Stomach (tissue), 9 donors: Measurements from ENCODE around the gene CNOT1. TPM values are rescaled to one million over a fixed set of nuclear protein-coding genes. Genes with fewer than 3 reads are reported as not detected.

Source experiments
- DNase-seq, 2 donors: peaks; one replicate each; pipeline versions ENCODE4 v3.0.0 to v3.0.0-alpha.2; 2013 to 2019
- H3K27ac ChIP-seq, 5 donors: fragments of 200-600 bp in 4 of 5; sonication (generic) in 4 of 5; one replicate each; pipeline ENCODE4 v1.5.1; 2013 to 2019; ENCODE audit warnings: mild to moderate bottlenecking in 1 of 5, moderate library complexity in 1 of 5
- H3K27me3 ChIP-seq, 3 donors: fragments of 200-600 bp; sonication (generic); one replicate each; pipeline ENCODE4 v1.5.1; 2017 to 2019; ENCODE audit warnings: mixed run types in 1 of 3
- H3K36me3 ChIP-seq, 4 donors: fragments of 200-600 bp; sonication (generic); 1 replicate in 3 of 4; 2 replicates in 1 of 4; pipeline ENCODE4 v1.5.1; 2016 to 2019
- H3K4me1 ChIP-seq, 4 donors: fragments of 200-600 bp; sonication (generic); one replicate each; pipeline ENCODE4 v1.5.1; 2016 to 2019
- H3K4me3 ChIP-seq, 4 donors: fragments of 200-600 bp; sonication (generic) in 3 of 4; one replicate each; pipeline ENCODE4 v1.5.1; 2016 to 2019; ENCODE audit warnings: mild to moderate bottlenecking in 1 of 4
- H3K9me3 ChIP-seq, 4 donors: fragments of 200-600 bp; sonication (generic); one replicate each; pipeline ENCODE4 v1.5.1; 2016 to 2019
- CTCF ChIP-seq, 7 experiments: fragments of 450-650 bp in 4 of 7; fragments of 200-600 bp in 3 of 7; sonication (generic) in 3 of 7; IDR thresholded peaks; one replicate each; pipeline ENCODE4 v1.5.1; 2016 to 2019; ENCODE audit warnings: antibody characterized with exemption in 7 of 7, control low read depth in 2 of 7, mild to moderate bottlenecking in 1 of 7
- EP300 ChIP-seq: sonication (generic); formaldehyde crosslinking; IDR thresholded peaks from one replicate; pipeline ENCODE4 v1.6.1; 2017; ENCODE audit warnings: antibody characterized with exemption
- POLR2A ChIP-seq, 4 donors: fragments of 450-650 bp; IDR thresholded peaks; one replicate each; pipeline ENCODE4 v1.6.1; 2016; ENCODE audit warnings: antibody characterized with exemption in 4 of 4, control low read depth in 2 of 4, mild to moderate bottlenecking in 1 of 4, moderate library complexity in 1 of 4
- POLR2AphosphoS5 ChIP-seq, 3 donors: sonication (generic); formaldehyde crosslinking; IDR thresholded peaks; one replicate each; pipeline ENCODE4 v1.6.1; 2016; ENCODE audit warnings: antibody characterized with exemption in 3 of 3
- WGBS, 5 donors: extraction: QIAGEN DNeasy Blood & Tissue Kit in 3 of 5; methylation state at CpG; one replicate each; pipeline versions ENCODE4 v1.1.5 to v1.1.7; 2013 to 2018; 5-methylcytosine and 5-hydroxymethylcytosine counted together
- intact Hi-C: fragments of 100-400 bp; cut with DNase I; formaldehyde crosslinking; loops from one replicate; pipeline ENCODE4 v1.15.1; 2023; ENCODE audit warnings: low total_unique reads
- polyA plus RNA-seq, 3 donors: library from polyadenylated mRNA; stranded (reverse); fragments of 200-250 nt; gene quantifications; one replicate each; pipeline ENCODE4 v1.2.3, GENCODE V29; 2013
- total RNA-seq, 5 donors: library from RNA; depleted of rRNA; stranded (reverse); fragments of >200 nt; gene quantifications; one replicate each; pipeline versions ENCODE4 v1.1.0 to v1.2.3, GENCODE V29; 2014 to 2016
- donor health status: healthy with polysubstance abuse.
- donor health status: Bipolar disorder and iron deficiency.
- donor health status: healthy.

The CNOT1 gene
- total and polyA plus RNA-seq, 8 donors = 39.9 to 282 (median 136) TPM

- Histone ChIP-seq H3K27ac (no peak overlapping the region), H3K36me3 (no peaks in the 10 kb centered on the region), H3K4me3 (no peak overlapping the region), H3K27me3 (peaks cover 0 to 29% (median 0%) of the 10 kb centered on the region in 3 donors), H3K9me3 (no peaks in the 10 kb centered on the region), H3K4me1 (peaks cover 0 to 26% (median 16%) of the 10 kb centered on the region in 4 donors)
- intact Hi-C loops = loop anchor here (10.0 kb wide), 1 partner anchor 154 kb away; no protein-coding TSS in a partner anchor
- WGBS, 5 donors = 89 to 94% (median 90%) methylated on average over 24 to 30 of the region's 30 CpGs
- DNase-seq = peak in 1 of 2 donors; percentile 20
- TF ChIP-seq EP300 (no peak), POLR2A (IDR thresholded peaks at IDR 0.05) (no peak), CTCF (IDR thresholded peaks at IDR 0.05) (no peak), POLR2AphosphoS5 (IDR thresholded peaks at IDR 0.05) (no peak)
Observed at GRCh38 chr16:58510776-58511628, 118.6 kb downstream of the CNOT1 start.

GRCh38 chr16:58510097-58510775 is 119.4 kb downstream of the CNOT1 start:
- H3K27me3 ChIP-seq = peaks cover 0 to 31% (median 0%) of the 10 kb centered on the region in 3 donors
- no peak for TF ChIP-seq EP300
- TF ChIP-seq POLR2A (IDR thresholded peaks at IDR 0.05) = no peak
- no peak for TF ChIP-seq CTCF (IDR thresholded peaks at IDR 0.05)
- no peak for TF ChIP-seq POLR2AphosphoS5 (IDR thresholded peaks at IDR 0.05)
- peak in 1 of 2 donors; percentile 20 for DNase-seq
- WGBS, 5 donors = 89 to 95% (median 92%) methylated on average over 18 of the region's 18 CpGs
- no peaks in the 10 kb centered on the region for H3K9me3 ChIP-seq
- H3K4me3 ChIP-seq = no peak overlapping the region
- no peaks in the 10 kb centered on the region for H3K36me3 ChIP-seq
- intact Hi-C loops = loop anchor here (10.0 kb wide), 1 partner anchor 155 kb away; no protein-coding TSS in a partner anchor
- H3K4me1 ChIP-seq = peaks cover 0 to 20% (median 16%) of the 10 kb centered on the region in 4 donors
- H3K27ac ChIP-seq = no peak overlapping the region

GRCh38 chr16:58509256-58510096 is 120.2 kb downstream of the CNOT1 start:
- 91 to 94% (median 93%) methylated on average over 5 to 9 of the region's 9 CpGs for WGBS, 5 donors
- no peak overlapping the region for H3K27ac ChIP-seq

More at GRCh38 chr16:58509256-58510096, 120.2 kb downstream of the CNOT1 start:
- TF ChIP-seq POLR2A (IDR thresholded peaks at IDR 0.05) (no peak), EP300 (no peak), CTCF (IDR thresholded peaks at IDR 0.05) (no peak)
- Histone ChIP-seq H3K27me3 (peaks cover 0 to 34% (median 0%) of the 10 kb centered on the region in 3 donors), H3K9me3 (no peaks in the 10 kb centered on the region), H3K4me1 (peaks cover 0 to 14% (median 10%) of the 10 kb centered on the region in 4 donors), H3K36me3 (no peaks in the 10 kb centered on the region), H3K4me3 (no peak overlapping the region)
- peak in 1 of 2 donors; percentile 22 for DNase-seq
- intact Hi-C loops = loop anchor here (10.0 kb wide), 2 partner anchors 135 to 155 kb away; no protein-coding TSS in a partner anchor
